GM21723 (cell line): ENCODE data around the gene RERE.
"Not testable (repeated sequence)": the region's sequence is repeated elsewhere in the genome, so short reads cannot be mapped to it uniquely, and the experiment has no call there.

Experiments used
- ATAC-seq: cut with Tn5 transposase; IDR thresholded peaks from one replicate; pipeline ENCODE4 v1.9.1; 2021; ENCODE audit warnings: mild to moderate bottlenecking, moderate library complexity; ENCODE audit not compliant: unreplicated experiment

The RERE gene

DNA sequence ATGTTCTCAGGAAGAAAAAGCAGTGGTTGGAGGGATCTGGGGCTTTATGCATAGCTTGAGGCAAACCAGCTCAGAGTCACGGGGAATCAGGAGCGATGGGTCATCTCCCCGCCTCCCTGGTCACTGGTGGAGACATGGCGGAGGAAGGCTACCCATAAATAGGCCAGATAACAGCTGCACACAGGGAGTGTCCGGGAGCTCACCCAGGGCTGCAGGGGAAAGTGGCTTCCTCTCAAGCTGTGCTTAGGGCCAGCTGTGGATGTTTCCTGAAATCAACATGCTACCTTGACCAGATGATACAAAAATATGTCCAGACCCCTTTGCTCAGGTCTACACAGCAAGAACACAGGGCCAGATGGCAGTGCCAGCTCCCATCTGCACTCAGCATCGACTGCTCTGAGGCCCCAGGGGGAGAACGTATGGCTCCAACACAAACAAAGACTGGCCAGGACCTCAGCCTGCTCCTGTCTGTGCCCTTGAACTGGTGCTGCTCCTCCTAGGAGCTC, 27.1 kb upstream of the RERE start:
- no peak for ATAC-seq

DNA sequence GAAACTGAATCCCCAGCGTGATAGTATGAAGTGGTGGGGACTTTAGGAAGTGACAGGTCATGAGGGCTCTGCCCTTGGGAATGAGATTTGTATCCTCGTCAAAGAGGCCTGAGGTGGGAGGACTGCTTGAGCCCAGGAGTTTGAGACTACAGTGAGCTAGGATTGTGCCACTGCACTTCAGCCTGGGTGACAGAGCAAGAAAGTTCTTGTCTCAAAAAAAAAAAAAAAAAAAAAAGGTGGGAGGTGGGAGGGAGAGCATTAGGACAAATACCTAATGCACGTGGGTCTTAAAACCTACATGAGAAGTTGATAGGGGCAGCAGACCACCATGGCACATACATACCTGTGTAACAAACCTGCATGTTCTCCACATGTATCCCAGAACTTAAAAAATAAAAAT, 24.0 kb upstream of the RERE start:
- ATAC-seq: no peak

DNA sequence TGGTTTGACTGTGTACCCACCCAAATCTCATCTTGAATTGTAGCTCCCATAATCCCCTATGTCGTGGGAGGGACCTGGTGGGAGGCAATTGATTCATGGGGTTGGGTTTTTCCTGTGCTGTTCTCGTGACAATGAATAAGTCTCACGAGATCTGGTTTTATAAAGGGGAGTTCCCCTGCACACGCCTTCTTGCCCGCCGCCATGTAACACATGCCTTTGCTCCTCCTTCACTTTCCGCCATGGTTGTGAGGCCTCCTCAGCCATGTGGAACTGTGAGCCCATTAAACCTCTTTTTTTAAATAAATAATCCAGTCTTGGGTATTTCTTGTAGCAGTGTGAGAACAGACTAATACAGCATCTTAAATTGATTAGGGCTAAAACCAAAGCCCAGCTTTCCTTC, 22.6 kb upstream of the RERE start:
- no peak for ATAC-seq

DNA sequence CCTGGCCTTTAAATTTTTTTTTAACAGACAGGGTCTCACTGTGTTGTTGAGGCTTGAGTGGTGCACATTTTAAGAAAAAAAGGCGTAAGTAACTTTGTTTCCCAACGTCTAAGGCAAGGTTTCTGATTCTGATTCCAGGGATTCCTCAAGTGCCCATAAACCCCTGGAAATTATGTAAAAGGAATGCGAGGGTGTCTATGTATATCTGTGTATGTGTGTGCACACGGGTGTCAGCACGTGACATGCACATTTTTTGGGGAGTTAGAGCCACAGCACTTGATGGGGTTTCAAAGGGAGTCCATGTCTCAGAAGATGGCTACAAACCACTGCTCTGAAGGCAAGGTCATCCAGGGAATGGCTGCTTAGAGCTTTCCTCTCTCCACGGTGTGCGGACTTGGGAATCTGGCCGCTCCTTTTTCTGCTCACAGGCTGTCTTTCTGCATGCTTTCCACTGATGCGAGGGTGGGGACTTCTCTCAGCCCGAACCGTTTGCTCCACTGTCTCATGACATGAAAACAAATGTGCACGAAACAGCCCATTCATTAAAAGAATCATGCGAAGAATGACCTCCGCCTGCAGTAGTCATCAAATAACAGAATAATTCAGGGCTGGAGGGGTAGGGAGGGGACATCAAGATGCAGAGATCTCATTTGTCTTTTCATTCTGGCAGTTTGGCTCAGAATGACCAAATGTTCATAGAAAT, 18.7 kb upstream of the RERE start:
- no peak for ATAC-seq

DNA sequence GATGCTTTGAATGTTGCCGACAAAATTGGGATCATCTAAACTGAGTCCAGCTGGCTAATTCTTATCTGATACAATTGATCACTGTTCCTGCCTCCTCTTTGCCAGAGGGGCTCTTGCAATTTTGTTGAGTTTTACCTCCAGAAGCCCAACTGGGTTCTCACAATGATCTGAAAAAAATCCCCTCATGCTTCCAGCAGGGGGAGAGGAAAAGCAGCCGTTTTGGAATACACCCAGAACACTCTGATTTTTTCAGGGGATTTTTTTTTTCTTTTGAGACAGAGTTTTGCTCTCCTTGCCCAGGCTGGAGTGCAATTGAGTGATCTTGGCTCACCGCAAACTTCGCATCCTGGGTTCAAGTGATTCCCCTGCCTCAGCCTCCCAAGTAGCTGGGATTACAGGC, 13.9 kb upstream of the RERE start:
- ATAC-seq: no peak

DNA sequence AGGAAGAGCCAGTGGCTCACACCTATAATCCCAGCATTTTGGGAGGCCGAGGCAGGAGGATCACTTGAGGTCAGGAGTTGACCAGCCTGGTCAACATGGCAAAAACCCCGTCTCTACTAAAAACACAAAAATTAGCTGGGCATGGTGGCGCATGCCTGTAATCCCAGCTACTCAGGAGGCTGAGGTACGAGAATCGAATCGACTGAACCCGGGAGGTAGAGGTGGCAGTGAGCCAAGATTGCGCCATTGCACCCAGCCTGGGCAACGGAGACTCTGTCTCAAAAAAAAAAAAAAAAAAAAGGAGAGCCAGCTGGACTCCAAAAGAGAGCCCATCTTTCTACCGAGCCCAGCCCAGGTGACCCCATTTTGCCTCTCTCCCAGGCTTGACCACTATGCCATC, 13.3 kb upstream of the RERE start:
- not testable (repeated sequence) for ATAC-seq

DNA sequence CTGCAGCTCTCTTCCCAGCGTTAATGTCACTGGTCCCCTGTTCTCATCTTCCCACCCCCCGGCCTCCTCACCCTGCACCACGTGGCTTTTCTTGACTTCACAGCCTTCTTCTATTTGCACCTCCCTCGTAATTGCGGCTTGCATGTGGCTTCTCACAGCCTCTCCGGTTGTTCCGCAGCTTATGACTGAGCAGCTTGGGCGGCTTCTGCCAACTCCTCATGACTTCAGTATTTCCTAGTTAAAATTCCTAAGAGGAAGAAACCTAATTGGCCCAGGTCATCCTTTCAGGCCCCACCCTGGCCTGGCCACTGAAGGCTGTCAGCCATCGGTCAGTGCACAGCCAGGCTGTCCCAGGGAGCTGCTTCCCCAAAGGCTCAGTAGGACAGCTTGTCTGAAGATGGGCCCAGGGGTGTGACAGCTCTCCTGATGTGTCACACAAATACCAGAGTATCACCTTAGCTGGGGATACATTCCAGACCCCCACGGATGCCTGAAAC, 8.6 kb upstream of the RERE start:
- ATAC-seq: no peak

DNA sequence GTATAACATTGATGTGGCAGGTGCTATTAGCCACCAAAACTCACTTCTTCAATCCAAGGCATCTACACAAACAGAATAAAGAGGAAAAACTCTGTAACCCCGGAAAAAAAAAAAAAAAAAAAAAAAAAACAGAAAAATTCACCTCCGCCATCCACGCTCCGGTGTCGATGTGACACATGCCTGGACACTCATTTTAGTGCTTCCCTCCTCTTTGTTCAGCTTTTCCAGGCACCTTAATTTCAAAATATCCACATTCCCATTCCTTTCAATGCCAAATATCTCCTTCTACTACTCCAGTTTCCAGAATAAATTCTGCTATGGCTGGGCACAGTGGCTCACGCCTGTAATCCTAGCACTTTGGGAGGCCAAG, 5.8 kb upstream of the RERE start:
- no peak for ATAC-seq

DNA sequence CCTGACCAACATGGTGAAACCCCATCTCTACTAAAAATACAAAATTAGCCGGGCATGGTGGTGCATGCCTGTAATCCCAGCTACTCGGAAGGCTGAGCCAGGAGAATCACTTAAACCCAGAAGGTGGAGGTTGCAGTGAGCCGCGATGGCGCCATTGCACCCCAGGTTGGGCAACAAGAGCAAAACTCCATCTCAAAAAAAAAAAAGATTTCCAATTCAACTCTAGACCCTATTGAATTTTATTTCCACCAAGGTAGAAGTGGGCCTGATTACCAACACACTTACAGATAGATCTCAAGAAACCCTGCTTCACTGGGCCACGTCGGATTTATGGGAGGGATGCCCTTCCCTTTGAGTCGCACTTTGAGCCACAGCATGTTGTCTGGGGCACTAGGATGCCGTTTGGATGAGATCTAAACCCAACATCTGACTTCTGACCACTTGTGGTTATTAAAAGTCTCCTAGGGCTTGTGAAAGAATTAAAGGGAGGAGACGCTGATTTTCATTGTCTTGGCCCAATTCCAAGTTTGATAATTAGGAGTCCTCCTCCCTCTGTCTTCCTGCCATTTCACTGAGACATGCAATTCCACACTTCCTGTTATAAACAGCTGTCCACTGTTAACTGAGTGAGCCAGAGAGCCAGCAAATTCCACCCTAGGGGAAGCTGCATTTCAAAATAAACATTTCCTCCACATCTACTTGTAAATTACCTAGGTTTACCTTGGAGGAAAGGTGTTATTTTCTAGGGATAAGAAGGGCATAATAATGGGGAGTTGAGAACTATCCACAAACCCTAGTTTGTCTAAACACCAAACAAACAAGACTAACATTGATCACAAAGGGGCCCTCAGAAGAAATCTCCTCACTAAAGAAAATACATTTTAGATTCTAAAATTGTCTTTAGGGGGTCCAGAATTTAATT, 5.2 kb upstream of the RERE start:
- ATAC-seq: no peak

DNA sequence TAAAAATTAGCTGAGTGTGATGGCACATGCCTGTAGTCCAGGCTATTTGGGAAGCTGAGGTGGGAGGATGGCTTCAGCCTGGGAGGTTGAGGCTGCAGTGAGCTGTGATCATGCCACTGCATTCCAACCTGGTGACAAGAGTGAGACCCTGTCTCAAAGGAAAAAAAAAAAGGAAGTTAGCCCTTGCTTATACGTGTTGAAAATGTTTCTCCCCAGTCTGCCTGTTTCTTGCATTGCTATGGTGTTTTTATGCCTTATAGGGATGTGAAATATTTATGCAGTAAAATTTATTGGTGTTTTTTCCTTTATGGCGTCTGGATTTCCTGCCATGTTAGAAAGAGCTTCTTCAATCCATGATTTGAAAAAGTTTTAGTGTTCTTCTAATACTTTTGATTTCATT, 3.6 kb upstream of the RERE start:
- no peak for ATAC-seq

DNA sequence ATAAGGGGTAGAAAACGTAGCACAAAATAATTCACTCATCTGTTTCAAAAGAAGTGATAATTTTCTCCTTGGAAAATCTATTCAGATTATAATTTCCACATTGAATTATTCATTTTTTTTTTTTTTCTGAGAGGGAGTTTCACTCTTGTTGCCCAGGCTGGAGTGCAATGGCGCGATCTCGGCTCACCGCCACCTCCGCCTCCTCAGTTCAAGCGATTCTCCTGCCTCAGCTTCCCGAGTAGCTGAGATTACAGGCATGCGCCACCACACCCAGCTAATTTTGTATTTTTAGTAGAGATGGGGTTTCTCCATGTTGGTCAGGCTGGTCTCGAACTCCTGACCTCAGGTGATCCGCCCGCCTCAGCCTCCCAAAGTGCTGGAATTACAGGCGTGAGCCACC, 1.3 kb upstream of the RERE start:
- not testable (repeated sequence) for ATAC-seq

DNA sequence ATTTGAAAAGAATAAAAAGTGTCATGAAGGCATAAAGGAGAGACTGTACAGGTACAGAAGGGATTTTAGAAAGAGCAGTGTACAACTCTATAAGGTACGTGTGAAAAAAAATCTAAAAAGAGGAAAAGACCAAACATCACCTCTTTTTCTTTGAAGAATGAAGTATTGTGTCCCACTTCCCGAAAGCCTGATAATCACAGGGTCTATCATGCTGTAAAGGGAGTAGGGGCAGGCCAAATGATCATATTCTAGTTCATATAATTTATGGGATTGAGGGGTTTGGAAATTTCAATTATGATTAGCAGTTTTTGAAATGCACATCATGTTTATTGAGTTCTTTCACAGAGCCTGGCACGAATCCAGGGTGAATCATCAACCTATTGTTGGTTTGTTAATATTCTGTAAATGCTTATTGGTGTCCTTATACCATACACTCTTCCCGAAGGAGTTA, 910 bp upstream of the RERE start:
- no peak for ATAC-seq

DNA sequence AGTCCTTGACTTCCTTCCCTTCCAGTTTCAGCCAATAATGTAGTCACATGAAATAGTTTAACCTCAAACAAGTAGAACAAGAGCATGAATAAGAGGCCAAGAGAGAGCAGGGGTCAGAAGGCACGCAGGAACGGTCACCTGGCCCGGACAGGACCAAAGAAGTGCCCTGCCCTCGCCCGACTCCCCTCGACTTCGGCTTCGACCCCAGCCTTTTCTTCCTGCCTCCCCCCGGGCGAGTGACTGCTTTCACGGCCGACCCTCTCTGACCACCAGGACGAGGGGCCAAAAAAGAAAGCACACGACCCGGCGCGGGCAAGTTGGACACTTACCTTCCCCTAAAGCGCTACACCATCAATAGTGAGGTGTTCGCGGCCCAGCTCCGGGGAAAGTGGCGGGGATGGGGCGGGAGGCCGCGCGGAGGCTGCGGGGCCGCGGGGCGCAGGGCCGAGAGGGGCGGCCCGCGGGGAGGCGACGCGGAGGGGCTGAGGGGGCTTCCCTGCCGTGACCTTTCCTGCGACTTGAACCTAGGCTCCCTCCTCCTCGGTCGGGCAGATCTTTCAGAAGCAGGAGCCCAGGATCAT, 519 bp downstream of the RERE start:
- no peak for ATAC-seq

DNA sequence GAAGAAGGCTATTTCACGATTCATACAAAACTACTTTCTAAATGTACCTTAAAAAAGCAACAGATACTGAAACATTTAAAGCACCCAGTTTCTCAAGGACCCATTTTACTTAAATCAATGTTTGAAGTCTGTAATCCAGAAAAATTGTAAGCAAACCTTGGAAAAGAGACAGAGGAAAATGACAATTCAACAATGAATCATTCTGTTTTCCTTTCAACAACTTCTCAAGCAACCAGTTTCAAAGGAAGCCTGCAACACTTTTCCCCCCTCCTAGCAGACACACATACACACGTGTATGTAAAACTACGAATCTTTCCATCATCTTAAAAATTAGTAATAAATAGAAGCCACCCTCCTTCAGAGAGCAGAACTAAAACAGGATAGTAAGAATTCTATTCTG, 1.2 kb downstream of the RERE start:
- ATAC-seq: no peak

DNA sequence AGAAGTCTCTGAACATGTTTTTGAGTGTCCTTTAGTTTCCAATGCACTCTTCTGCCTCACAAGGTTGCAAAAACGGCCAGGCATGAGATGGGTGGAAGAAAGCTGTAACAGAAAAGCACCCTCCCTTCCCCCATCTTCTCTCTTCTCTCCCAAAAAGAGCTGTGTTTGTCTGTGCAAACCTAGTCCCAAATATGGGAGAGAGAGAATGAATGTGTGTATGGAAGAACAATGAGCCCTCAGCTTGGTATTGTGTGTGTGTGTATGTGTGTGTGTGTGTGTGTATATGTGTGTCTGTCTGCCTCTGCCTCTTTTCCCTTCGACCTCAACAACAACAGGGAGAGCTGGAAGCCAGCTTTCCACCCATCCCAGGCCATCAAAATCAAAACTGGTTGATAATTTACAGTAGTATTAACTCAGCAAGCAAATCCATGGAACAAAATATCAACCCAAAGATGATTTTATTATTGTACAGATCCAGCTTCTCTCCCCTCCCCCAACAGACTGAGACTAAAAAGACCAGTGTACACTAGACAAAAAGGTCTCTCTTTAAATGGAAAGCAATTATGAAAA, 1.8 kb downstream of the RERE start:
- ATAC-seq: no peak

DNA sequence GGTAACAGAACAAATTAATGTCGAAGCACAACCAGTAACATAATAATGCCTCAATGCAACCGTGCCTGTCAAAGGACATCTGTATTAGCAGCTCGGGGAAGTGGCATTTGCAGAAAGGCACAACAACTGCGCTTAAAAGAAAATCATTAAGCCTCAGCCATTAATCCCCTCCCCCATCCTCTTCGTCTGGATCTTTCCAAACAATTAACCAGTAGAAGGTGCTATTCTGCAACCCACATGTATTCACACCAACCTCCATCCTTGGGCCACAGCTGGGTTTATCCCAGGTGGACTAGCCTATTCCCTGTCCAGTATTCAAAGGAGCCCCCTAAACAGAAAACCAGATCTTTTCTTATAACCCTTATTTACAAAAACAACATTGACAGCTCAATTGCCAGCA, 2.6 kb downstream of the RERE start:
- no peak for ATAC-seq

DNA sequence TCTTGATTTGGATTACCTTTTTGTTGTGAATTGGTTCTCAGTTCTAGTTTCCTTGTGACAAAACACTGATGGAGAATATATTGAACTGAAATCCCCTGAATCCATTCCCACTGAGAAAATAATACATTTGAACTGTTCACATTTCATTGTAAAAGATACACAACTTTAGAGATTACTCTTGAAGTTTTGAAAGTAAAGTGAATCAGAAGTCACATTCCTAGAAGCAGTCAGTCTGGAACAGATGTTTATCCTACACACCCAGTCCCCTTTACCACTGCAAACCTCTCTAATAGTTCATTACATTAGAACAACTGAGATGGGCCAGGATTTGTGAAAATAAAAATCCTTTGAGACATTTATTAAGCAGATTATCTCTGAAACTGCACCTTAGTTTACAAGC, 3.4 kb downstream of the RERE start:
- no peak for ATAC-seq

DNA sequence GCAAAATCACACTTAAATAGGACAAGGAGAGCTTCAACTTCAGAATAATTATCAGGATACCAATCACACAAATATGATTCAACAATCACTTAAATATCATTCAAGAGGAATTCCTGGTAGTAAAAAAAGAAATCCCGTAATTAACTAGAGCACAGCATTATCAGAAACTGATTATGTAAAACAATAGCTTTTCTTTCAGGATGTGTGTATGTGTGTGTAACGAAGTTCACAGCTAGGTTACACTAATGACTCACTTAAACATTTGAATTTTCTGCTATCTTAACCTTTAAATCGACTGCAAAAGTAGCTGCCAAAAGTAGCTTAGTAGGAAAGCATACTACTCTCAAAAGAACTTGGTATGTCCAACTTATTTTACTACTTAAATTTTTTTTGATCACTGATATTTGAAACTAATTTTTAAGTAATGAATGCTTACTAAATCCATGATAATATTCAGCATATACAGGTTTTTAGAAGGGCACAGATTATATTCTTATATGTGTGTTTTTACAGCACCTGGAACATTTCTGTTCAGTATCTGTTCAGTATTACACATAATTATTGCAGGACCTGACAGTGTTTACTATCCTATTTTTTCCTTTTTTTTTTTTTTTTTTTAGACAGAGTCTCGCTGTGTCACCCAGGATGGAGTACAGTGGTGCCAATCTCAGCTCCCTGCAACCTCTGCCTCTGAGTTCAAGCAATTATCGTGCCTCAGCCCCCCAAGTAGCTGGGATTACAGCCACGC, 4.2 kb downstream of the RERE start:
- ATAC-seq: no peak

DNA sequence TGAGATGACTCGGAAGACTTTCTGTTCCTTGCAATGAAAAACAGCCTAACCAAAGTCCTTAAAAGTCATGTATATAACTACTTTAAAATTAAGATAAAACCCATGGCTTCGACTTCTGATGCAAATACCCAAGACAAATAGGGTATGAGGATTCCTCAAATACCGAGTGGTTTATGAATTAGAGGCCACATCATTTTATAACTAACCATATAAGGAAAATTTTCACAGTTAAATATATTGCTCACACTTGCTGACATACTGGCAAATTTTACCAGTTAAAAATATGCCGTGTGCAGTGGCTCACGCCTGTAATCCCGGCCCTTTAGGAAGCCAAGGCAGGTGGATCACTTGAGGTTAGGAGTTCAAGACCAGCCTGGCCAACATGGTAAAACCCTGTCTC, 5.4 kb downstream of the RERE start:
- no peak for ATAC-seq

DNA sequence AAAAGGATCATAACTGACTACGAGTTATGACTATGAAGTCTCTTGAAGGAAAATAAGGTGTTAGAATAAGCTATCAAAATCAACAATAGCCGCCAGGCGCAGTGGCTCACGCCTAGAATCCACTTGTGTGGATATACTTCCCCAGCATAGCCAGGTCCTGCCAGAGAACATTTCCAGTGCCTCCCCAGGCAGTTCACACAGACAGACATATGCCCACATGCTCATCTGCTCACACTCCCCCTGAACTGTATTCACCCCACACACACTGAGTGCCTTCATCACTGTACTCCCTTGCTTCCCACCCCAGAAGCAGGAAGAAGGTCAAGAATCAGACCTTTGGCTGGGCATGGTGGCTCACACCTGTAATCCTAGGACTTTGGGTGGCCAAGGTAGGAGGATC, 6.5 kb downstream of the RERE start:
- no peak for ATAC-seq

DNA sequence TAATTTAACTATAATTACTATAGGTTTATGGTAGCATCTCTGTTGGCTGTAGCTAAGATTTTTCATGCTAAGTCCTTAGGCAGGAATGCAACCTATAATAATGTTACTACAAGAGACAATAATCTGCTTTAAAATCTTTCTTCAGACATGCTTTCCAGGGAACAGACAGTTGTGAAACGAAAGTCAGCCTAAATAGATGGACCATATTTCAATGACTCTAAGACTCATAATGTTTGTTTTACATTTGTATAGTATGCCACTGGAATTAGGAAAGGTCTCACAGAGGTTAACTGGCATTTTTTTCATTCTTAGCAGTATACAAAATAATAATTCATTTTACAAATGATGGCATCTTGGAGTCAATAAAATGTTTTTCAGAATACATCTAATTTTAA, 8.1 kb downstream of the RERE start:
- ATAC-seq: no peak
